ENCODE results near the gene BATF3.

DNA sequence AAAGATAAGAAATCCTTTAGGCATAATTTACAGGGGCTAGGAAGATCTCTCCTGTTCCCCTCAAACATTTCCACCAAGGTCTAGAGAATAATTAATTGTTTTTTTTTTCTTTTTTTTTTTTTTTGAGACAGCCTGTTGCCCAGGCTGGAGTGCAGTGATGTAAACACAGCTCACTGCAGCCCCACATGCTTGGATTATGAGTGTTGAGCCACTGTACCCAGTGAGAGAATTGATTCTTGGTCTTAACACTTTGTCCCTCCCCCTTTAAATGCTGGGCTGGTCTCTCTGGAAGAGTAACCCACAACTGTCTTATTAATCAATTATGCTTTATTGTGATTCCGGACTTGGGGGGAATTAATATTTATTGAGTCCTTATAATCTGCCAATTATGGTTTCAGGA is 57.7 kb downstream of the BATF3 start:
- TF ChIP-seq, protein P1, sequence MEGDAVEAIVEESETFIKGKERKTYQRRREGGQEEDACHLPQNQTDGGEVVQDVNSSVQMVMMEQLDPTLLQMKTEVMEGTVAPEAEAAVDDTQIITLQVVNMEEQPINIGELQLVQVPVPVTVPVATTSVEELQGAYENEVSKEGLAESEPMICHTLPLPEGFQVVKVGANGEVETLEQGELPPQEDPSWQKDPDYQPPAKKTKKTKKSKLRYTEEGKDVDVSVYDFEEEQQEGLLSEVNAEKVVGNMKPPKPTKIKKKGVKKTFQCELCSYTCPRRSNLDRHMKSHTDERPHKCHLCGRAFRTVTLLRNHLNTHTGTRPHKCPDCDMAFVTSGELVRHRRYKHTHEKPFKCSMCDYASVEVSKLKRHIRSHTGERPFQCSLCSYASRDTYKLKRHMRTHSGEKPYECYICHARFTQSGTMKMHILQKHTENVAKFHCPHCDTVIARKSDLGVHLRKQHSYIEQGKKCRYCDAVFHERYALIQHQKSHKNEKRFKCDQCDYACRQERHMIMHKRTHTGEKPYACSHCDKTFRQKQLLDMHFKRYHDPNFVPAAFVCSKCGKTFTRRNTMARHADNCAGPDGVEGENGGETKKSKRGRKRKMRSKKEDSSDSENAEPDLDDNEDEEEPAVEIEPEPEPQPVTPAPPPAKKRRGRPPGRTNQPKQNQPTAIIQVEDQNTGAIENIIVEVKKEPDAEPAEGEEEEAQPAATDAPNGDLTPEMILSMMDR (IDR thresholded peaks at IDR 0.05): no peak
- TF ChIP-seq POLR2A (IDR thresholded peaks at IDR 0.05): no peak
